GM23248 (cell line): Measurements from ENCODE around the gene ASXL3.

Experiments used
- EZH2 ChIP-seq: fragments of 200-600 bp; sonication (generic); IDR thresholded peaks from 2 replicates; pipeline ENCODE4 v1.6.1; 2018; ENCODE audit warnings: antibody characterized with exemption, mild to moderate bottlenecking; ENCODE audit not compliant: insufficient read depth, poor library complexity, severe bottlenecking
- EZH2phosphoT487 ChIP-seq: fragments of 200-600 bp; sonication (generic); IDR thresholded peaks from 2 replicates; pipeline ENCODE4 v1.6.1; 2018; ENCODE audit warnings: antibody characterized with exemption, moderate library complexity, mild to moderate bottlenecking, low read depth; ENCODE audit not compliant: insufficient read depth

GRCh38 chr18:33656889-33657448 is 79.0 kb downstream of the ASXL3 start:
- TF ChIP-seq EZH2 (no peak), EZH2phosphoT487 (no peak)
